H9 (cell line): ENCODE data around the gene BABAM1. TPM values are rescaled to one million over a fixed set of nuclear protein-coding genes. Genes with fewer than 3 reads are reported as not detected.

ENCODE experiments used
- DNase-seq: peaks from one replicate; pipeline ENCODE4 v3.0.0-alpha.2; 2017
- H2AFZ ChIP-seq: one replicate; pipeline ENCODE4 v1.6.1; 2013; ENCODE audit warnings: mild to moderate bottlenecking, low read length, control low read depth, moderate library complexity
- H2AK5ac ChIP-seq: 2 replicates; pipeline ENCODE4 v1.6.1; 2013; ENCODE audit warnings: low read length, control low read depth, mixed read lengths; ENCODE audit not compliant: insufficient read length
- H2BK120ac ChIP-seq: one replicate; pipeline ENCODE4 v1.6.1; 2013; ENCODE audit warnings: low read depth, mild to moderate bottlenecking, low read length, control low read depth, inconsistent platforms; ENCODE audit not compliant: poor library complexity, severe bottlenecking
- H2BK12ac ChIP-seq: 2 replicates; pipeline ENCODE4 v1.6.1; 2013; ENCODE audit warnings: low read length, control low read depth, mixed read lengths, low read depth; ENCODE audit not compliant: insufficient read length
- H2BK15ac ChIP-seq: 2 replicates; pipeline ENCODE4 v1.6.1; 2013; ENCODE audit warnings: low read depth, low read length, control low read depth
- H2BK20ac ChIP-seq: one replicate; pipeline ENCODE4 v1.6.1; 2013; ENCODE audit warnings: low read depth, mild to moderate bottlenecking, low read length, control low read depth, inconsistent platforms; ENCODE audit not compliant: poor library complexity, severe bottlenecking
- H2BK5ac ChIP-seq: 2 replicates; pipeline ENCODE4 v1.6.1; 2013; ENCODE audit warnings: low read length, control low read depth, mixed read lengths; ENCODE audit not compliant: insufficient read length
- H3K14ac ChIP-seq: 2 replicates; pipeline ENCODE4 v1.6.1; 2013; ENCODE audit warnings: low read length, control low read depth; ENCODE audit not compliant: insufficient read depth
- H3K18ac ChIP-seq: 2 replicates; pipeline ENCODE4 v1.6.1; 2013; ENCODE audit warnings: low read depth, mild to moderate bottlenecking, mixed read lengths, low read length, control low read depth; ENCODE audit not compliant: insufficient read length
- H3K23ac ChIP-seq: 2 replicates; pipeline ENCODE4 v1.6.1; 2013; ENCODE audit warnings: low read length, control low read depth, mixed read lengths, low read depth; ENCODE audit not compliant: insufficient read length
- H3K23me2 ChIP-seq: 2 replicates; pipeline ENCODE4 v1.6.1; 2013; ENCODE audit warnings: low read depth, mild to moderate bottlenecking, mixed read lengths, low read length, control low read depth; ENCODE audit not compliant: insufficient read length, poor library complexity, severe bottlenecking
- H3K27ac ChIP-seq: 2 replicates; pipeline ENCODE4 v1.5.1; 2013; ENCODE audit warnings: low read length, control low read depth, mixed read lengths, low read depth; ENCODE audit not compliant: insufficient read length
- H3K27me3 ChIP-seq: 2 replicates; pipeline ENCODE4 v1.6.1; 2013; ENCODE audit warnings: low read length, control low read depth, inconsistent platforms; ENCODE audit not compliant: insufficient read depth
- H3K4ac ChIP-seq: 2 replicates; pipeline ENCODE4 v1.6.1; 2013; ENCODE audit warnings: low read depth, mild to moderate bottlenecking, control low read depth, inconsistent platforms, low read length, moderate library complexity
- H3K4me1 ChIP-seq: 2 replicates; pipeline ENCODE4 v1.6.1; 2013; ENCODE audit warnings: low read length, control low read depth, inconsistent platforms; ENCODE audit not compliant: insufficient read depth
- H3K4me2 ChIP-seq: 2 replicates; pipeline ENCODE4 v1.6.1; 2013; ENCODE audit warnings: low read length, control low read depth, mixed read lengths; ENCODE audit not compliant: insufficient read length, insufficient read depth
- H3K56ac ChIP-seq: 2 replicates; pipeline ENCODE4 v1.6.1; 2013; ENCODE audit warnings: low read depth, mild to moderate bottlenecking, mixed read lengths, low read length, control low read depth; ENCODE audit not compliant: insufficient read length
- H3K79me1 ChIP-seq: 2 replicates; pipeline ENCODE4 v1.6.1; 2013; ENCODE audit warnings: low read depth, mild to moderate bottlenecking, moderate library complexity, low read length, control low read depth, inconsistent platforms; ENCODE audit not compliant: insufficient read depth, poor library complexity, severe bottlenecking
- H3K79me2 ChIP-seq: 2 replicates; pipeline ENCODE4 v1.6.1; 2013; ENCODE audit warnings: low read length, control low read depth, inconsistent platforms; ENCODE audit not compliant: insufficient read depth
- H3K9ac ChIP-seq: 2 replicates; pipeline ENCODE4 v1.6.1; 2013; ENCODE audit warnings: low read length, control low read depth, mixed read lengths; ENCODE audit not compliant: insufficient read length; ENCODE audit errors: extremely low read depth
- H3K9me3 ChIP-seq: one replicate; pipeline ENCODE4 v1.6.1; 2013; ENCODE audit warnings: low read depth, low read length, inconsistent platforms; ENCODE audit not compliant: control insufficient read depth
- H3T11ph ChIP-seq: one replicate; pipeline ENCODE4 v1.6.1; 2013; ENCODE audit warnings: mild to moderate bottlenecking, low read length, control low read depth, inconsistent platforms
- H4K20me1 ChIP-seq: one replicate; pipeline ENCODE4 v1.6.1; 2013; ENCODE audit not compliant: control insufficient read depth, insufficient read length, insufficient read depth
- H4K5ac ChIP-seq: 2 replicates; pipeline ENCODE4 v1.6.1; 2013; ENCODE audit warnings: low read depth, mild to moderate bottlenecking, mixed read lengths, low read length, control low read depth; ENCODE audit not compliant: insufficient read length
- H4K8ac ChIP-seq: replicated peaks from 2 replicates; pipeline ENCODE4 v1.6.1; 2013; ENCODE audit warnings: low read length, control low read depth, mixed read lengths, low read depth; ENCODE audit not compliant: insufficient read length
- H4K91ac ChIP-seq: 2 replicates; pipeline ENCODE4 v1.6.1; 2013; ENCODE audit warnings: low read depth, mild to moderate bottlenecking, moderate library complexity, mixed read lengths, low read length, control low read depth; ENCODE audit not compliant: insufficient read length
- H3K27ac Mint-ChIP-seq, 3 experiments: 2 replicates in 2 of 3; 3 replicates in 1 of 3; pipeline ENCODE4 v1.8.0; 2020 to 2021; ENCODE audit warnings: mixed read lengths in 3 of 3, mild to moderate bottlenecking in 1 of 3, moderate library complexity in 1 of 3
- H3K27me3 Mint-ChIP-seq: 2 replicates; pipeline ENCODE4 v1.8.0; 2021; ENCODE audit warnings: low read depth, mild to moderate bottlenecking, moderate library complexity, mixed read lengths
- H3K36me3 Mint-ChIP-seq, 3 experiments: 2 replicates in 2 of 3; 3 replicates in 1 of 3; pipeline ENCODE4 v1.8.0; 2020 to 2021; ENCODE audit warnings: low read depth in 3 of 3, mixed read lengths in 3 of 3; ENCODE audit not compliant: insufficient read depth in 1 of 3
- H3K4me1 Mint-ChIP-seq, 2 experiments: 2 replicates each; pipeline ENCODE4 v1.8.0; 2020; ENCODE audit warnings: mixed read lengths in 2 of 2
- H3K4me3 Mint-ChIP-seq, 2 experiments: 2 replicates in 1 of 2; 3 replicates in 1 of 2; pipeline ENCODE4 v1.8.0; 2020 to 2021; ENCODE audit warnings: mild to moderate bottlenecking in 2 of 2, mixed read lengths in 2 of 2, moderate library complexity in 1 of 2
- H3K9me3 Mint-ChIP-seq, 2 experiments: 2 replicates in 1 of 2; 3 replicates in 1 of 2; pipeline ENCODE4 v1.8.0; 2020; ENCODE audit warnings: mild to moderate bottlenecking in 2 of 2, mixed read lengths in 2 of 2, moderate library complexity in 1 of 2
- CTCF ChIP-seq: fragments of 200-600 bp; sonication (generic); conservative IDR thresholded peaks from 3 replicates; pipeline ENCODE4 v1.8.0; 2021; ENCODE audit warnings: antibody characterized with exemption, mild to moderate bottlenecking
- WGBS: extraction: QIAGEN DNeasy Blood & Tissue Kit; methylation state at CpG from one replicate; pipeline ENCODE4 v1.1.7; 2013; ENCODE audit warnings: missing lambda C conversion rate, low lambda C conversion rate, mixed read lengths; ENCODE audit not compliant: insufficient read length; ENCODE audit errors: extremely low coverage; 5-methylcytosine and 5-hydroxymethylcytosine counted together
- total RNA-seq: library from RNA; stranded (reverse); gene quantifications from 2 replicates; pipeline ENCODE4 v1.2.1, GENCODE V29; 2021

BABAM1 gene
- total RNA-seq, 1 experiment from 2014 or later = 130 TPM

GRCh38 chr19:17237747-17238706 is 29.2 kb upstream of the BABAM1 start:
- Mint-ChIP-seq H3K4me3 (peak overlapping the region in 1 of 2 experiments; percentile 59; a peak in 2 of 5 replicates), H3K27me3 (peaks cover 2% of the 10 kb centered on the region; the same call in 1 of the 2 replicates), H3K4me1 (peaks cover 32 to 33% of the 10 kb centered on the region in 2 experiments), H3K36me3 (peaks cover 9 to 55% (median 41%) of the 10 kb centered on the region in 3 experiments; a peak in 6 of 7 replicates), H3K9me3 (no peaks in the 10 kb centered on the region; a peak in 1 of 5 replicates), H3K27ac (peak overlapping the region in 1 of 3 experiments; percentile 54; a peak in 1 of 7 replicates)
- Histone ChIP-seq H3K9me3 (no peaks in the 10 kb centered on the region), H3K4me2 (no peak overlapping the region), H3K79me1 (peaks cover 6% of the 10 kb centered on the region), H3K14ac (no peak overlapping the region), H2AK5ac (no peak overlapping the region), H3K79me2 (peaks cover 21% of the 10 kb centered on the region), H2BK5ac (no peak overlapping the region), H3K4ac (no peak overlapping the region), H4K5ac (no peak overlapping the region), H2BK120ac (no peak overlapping the region), H3K23ac (no peak overlapping the region), H2AFZ (no peak overlapping the region), H4K8ac (no peak overlapping the region), H2BK20ac (no peak overlapping the region), H3K27me3 (no peaks in the 10 kb centered on the region), H3K9ac (no peak overlapping the region), H4K91ac (no peak overlapping the region), H3K27ac (no peak overlapping the region), H3K56ac (no peak overlapping the region), H3K4me1 (no peaks in the 10 kb centered on the region; the same call in 1 of the 2 replicates), H4K20me1 (no peaks in the 10 kb centered on the region), H3T11ph (no peak overlapping the region), H2BK15ac (no peak overlapping the region), H2BK12ac (no peak overlapping the region), H3K23me2 (peaks cover 6% of the 10 kb centered on the region), H3K18ac (no peak overlapping the region)
- no peak for DNase-seq
- no peak for TF ChIP-seq CTCF
- WGBS = no CpG with 5 or more reads among the region's 13 CpGs
